WI38 (cell line): ENCODE results near the gene HIBCH.
"Not testable (repeated sequence)": the region's sequence is repeated elsewhere in the genome, so short reads cannot be mapped to it uniquely, and the experiment has no call there.

ENCODE experiments used
- H3K4me3 ChIP-seq: 2 replicates; pipeline ENCODE4 v1.5.1; 2011; ENCODE audit warnings: low read depth, mild to moderate bottlenecking, control low read depth, low read length
- CTCF ChIP-seq: IDR thresholded peaks from 2 replicates; pipeline ENCODE4 v1.5.1; 2012; ENCODE audit warnings: low read depth, mild to moderate bottlenecking, control low read depth, low read length

HIBCH gene

GRCh38 chr2:190277234-190278112 lies 42.2 kb downstream of the HIBCH start:
- 0 out of 2 replicates have a peak, but pooled peaks have one; percentile 20 for TF ChIP-seq CTCF
- no peak overlapping the region for H3K4me3 ChIP-seq

GRCh38 chr2:190272457-190272842 lies 47.2 kb downstream of the HIBCH start:
- no peak for TF ChIP-seq CTCF
- H3K4me3 ChIP-seq = no peak overlapping the region

GRCh38 chr2:190271783-190272456 lies 47.7 kb downstream of the HIBCH start:
- no peak for TF ChIP-seq CTCF
- no peak overlapping the region for H3K4me3 ChIP-seq

- no peak overlapping the region for H3K4me3 ChIP-seq
- no peak for TF ChIP-seq CTCF
These were observed 49.3 kb downstream of the HIBCH start for GRCh38 chr2:190270298-190270697.

- not testable (repeated sequence) for H3K4me3 ChIP-seq
These were observed 49.9 kb downstream of the HIBCH start for GRCh38 chr2:190269699-190270098.

- no peak overlapping the region for H3K4me3 ChIP-seq
These were observed 52.3 kb downstream of the HIBCH start for GRCh38 chr2:190267302-190267701.

GRCh38 chr2:190266314-190266713 lies 53.3 kb downstream of the HIBCH start:
- no peak for TF ChIP-seq CTCF
- H3K4me3 ChIP-seq = no peak overlapping the region

More at GRCh38 chr2:190267302-190267701, 52.3 kb downstream of the HIBCH start:
- no peak for TF ChIP-seq CTCF
